Dendritic cell treated with granulocyte-macrophage colony-stimulating factor and Interleukin-4, amounts not matched to agents 40 ng/mL and 50 ng/mL, for 4 days (primary cell): Measurements from ENCODE around the gene COX20.

Experiments
- H3K27ac Mint-ChIP-seq: one replicate; pipeline ENCODE4 v1.8.0; 2022; ENCODE audit warnings: mild to moderate bottlenecking, mixed read lengths
- H3K27me3 Mint-ChIP-seq: one replicate; pipeline ENCODE4 v1.8.0; 2022; ENCODE audit warnings: mild to moderate bottlenecking, mixed read lengths
- H3K36me3 Mint-ChIP-seq: one replicate; pipeline ENCODE4 v1.8.0; 2022; ENCODE audit warnings: low read depth, mixed read lengths
- H3K4me1 Mint-ChIP-seq: one replicate; pipeline ENCODE4 v1.8.0; 2022; ENCODE audit warnings: low read depth, mixed read lengths
- H3K4me3 Mint-ChIP-seq: one replicate; pipeline ENCODE4 v1.8.0; 2022; ENCODE audit warnings: mild to moderate bottlenecking, moderate library complexity, mixed read lengths
- H3K9me3 Mint-ChIP-seq: one replicate; pipeline ENCODE4 v1.8.0; 2022; ENCODE audit warnings: mixed read lengths
- intact Hi-C: fragments of 100-400 bp; cut with micrococcal nuclease; formaldehyde crosslinking; loops from one replicate; pipeline ENCODE4 v1.15.0; 2022

Gene COX20

GRCh38 chr1:244863491-244864252 lies 28.2 kb downstream of the COX20 start:
- H3K27ac Mint-ChIP-seq, result peak overlapping the region; percentile 100
- no peaks in the 10 kb centered on the region for H3K27me3 Mint-ChIP-seq
- H3K4me1 Mint-ChIP-seq, result peaks cover 32% of the 10 kb centered on the region
- peak overlapping the region; percentile 99 for H3K4me3 Mint-ChIP-seq
- intact Hi-C loops, result loop anchor here (1.0 to 10.0 kb wide), 7 partner anchors 28 to 401 kb away; partner anchors contain the start of genes CATSPERE, COX20 and DESI2
- H3K9me3 Mint-ChIP-seq, result no peaks in the 10 kb centered on the region
- H3K36me3 Mint-ChIP-seq, result peaks cover 62% of the 10 kb centered on the region

- Mint-ChIP-seq H3K27me3 (no peaks in the 10 kb centered on the region), H3K4me3 (peak within 1 kb of the TSS; percentile 99), H3K36me3 (peaks cover 55% of the 10 kb centered on the region), H3K4me1 (peaks cover 30% of the 10 kb centered on the region), H3K27ac (peak within 1 kb of the TSS; percentile 100), H3K9me3 (no peaks in the 10 kb centered on the region)
- intact Hi-C loops, result loop anchor here (1.0 to 10.0 kb wide), 6 partner anchors 29 to 402 kb away; partner anchors contain the start of genes CATSPERE, COX20 and DESI2
Observed at GRCh38 chr1:244864253-244865027, 29.0 kb downstream of the COX20 start, which contains the start of gene HNRNPU. HNRNPU (minus strand) TSS chr1:244864543; CDS start chr1:244864307, 236 bp downstream.

GRCh38 chr1:244865028-244865371 lies 29.5 kb downstream of the COX20 start:
- intact Hi-C loops, result loop anchor here (10.0 kb wide), 1 partner anchor 50 kb away; no protein-coding TSS in a partner anchor
- H3K4me1 Mint-ChIP-seq, result peaks cover 29% of the 10 kb centered on the region
- H3K27ac Mint-ChIP-seq, result peak overlapping the region; percentile 100
- no peaks in the 10 kb centered on the region for H3K27me3 Mint-ChIP-seq
- peak overlapping the region; percentile 99 for H3K4me3 Mint-ChIP-seq
- H3K36me3 Mint-ChIP-seq, result peaks cover 49% of the 10 kb centered on the region
- no peaks in the 10 kb centered on the region for H3K9me3 Mint-ChIP-seq

- Mint-ChIP-seq H3K4me3 (no peak overlapping the region), H3K36me3 (peaks cover 41% of the 10 kb centered on the region), H3K4me1 (peaks cover 20% of the 10 kb centered on the region)
Observed at GRCh38 chr1:244865820-244866219, 30.4 kb downstream of the COX20 start.

GRCh38 chr1:244866355-244866754 lies 30.9 kb downstream of the COX20 start:
- intact Hi-C loops, result loop anchor here (10.0 kb wide), 1 partner anchor 52 kb away; no protein-coding TSS in a partner anchor
- Mint-ChIP-seq H3K4me1 (peaks cover 15% of the 10 kb centered on the region), H3K9me3 (no peaks in the 10 kb centered on the region), H3K27ac (no peak overlapping the region), H3K36me3 (peaks cover 35% of the 10 kb centered on the region), H3K27me3 (no peaks in the 10 kb centered on the region), H3K4me3 (no peak overlapping the region)

More at GRCh38 chr1:244865820-244866219, 30.4 kb downstream of the COX20 start:
- intact Hi-C loops, result loop anchor here (10.0 kb wide), 1 partner anchor 51 kb away; no protein-coding TSS in a partner anchor
- Mint-ChIP-seq H3K27me3 (no peaks in the 10 kb centered on the region), H3K9me3 (no peaks in the 10 kb centered on the region), H3K27ac (peak overlapping the region; percentile 100)

GRCh38 chr1:244868484-244869363 lies 33.3 kb downstream of the COX20 start:
- no peaks in the 10 kb centered on the region for H3K9me3 Mint-ChIP-seq
- no peaks in the 10 kb centered on the region for H3K27me3 Mint-ChIP-seq
- no peak overlapping the region for H3K27ac Mint-ChIP-seq
- H3K36me3 Mint-ChIP-seq, result peaks cover 15% of the 10 kb centered on the region
- H3K4me3 Mint-ChIP-seq, result no peak overlapping the region
- H3K4me1 Mint-ChIP-seq, result peaks cover 4% of the 10 kb centered on the region
- intact Hi-C loops, result loop anchor here (10.0 kb wide), 1 partner anchor 54 kb away; no protein-coding TSS in a partner anchor

GRCh38 chr1:244869364-244869827 lies 33.9 kb downstream of the COX20 start:
- intact Hi-C loops, result loop anchor here (10.0 kb wide), 1 partner anchor 55 kb away; no protein-coding TSS in a partner anchor
- H3K4me3 Mint-ChIP-seq, result no peak overlapping the region
- H3K27ac Mint-ChIP-seq, result no peak overlapping the region

GRCh38 chr1:244869950-244870349 lies 34.5 kb downstream of the COX20 start:
- Mint-ChIP-seq H3K9me3 (no peaks in the 10 kb centered on the region), H3K27me3 (no peaks in the 10 kb centered on the region), H3K27ac (no peak overlapping the region), H3K36me3 (peaks cover 2% of the 10 kb centered on the region), H3K4me1 (peaks cover 3% of the 10 kb centered on the region), H3K4me3 (no peak overlapping the region)
- intact Hi-C loops, result loop anchor here (10.0 kb wide), 1 partner anchor 55 kb away; no protein-coding TSS in a partner anchor

More at GRCh38 chr1:244869364-244869827, 33.9 kb downstream of the COX20 start:
- Mint-ChIP-seq H3K36me3 (peaks cover 8% of the 10 kb centered on the region), H3K9me3 (no peaks in the 10 kb centered on the region), H3K4me1 (peaks cover 4% of the 10 kb centered on the region), H3K27me3 (no peaks in the 10 kb centered on the region)

GRCh38 chr1:244874974-244875579 lies 39.6 kb downstream of the COX20 start:
- no peaks in the 10 kb centered on the region for H3K9me3 Mint-ChIP-seq
- no peak overlapping the region for H3K4me3 Mint-ChIP-seq
- H3K36me3 Mint-ChIP-seq, result no peaks in the 10 kb centered on the region
- no peaks in the 10 kb centered on the region for H3K4me1 Mint-ChIP-seq
- H3K27ac Mint-ChIP-seq, result no peak overlapping the region
- no peaks in the 10 kb centered on the region for H3K27me3 Mint-ChIP-seq
- intact Hi-C loops, result no loop called here

GRCh38 chr1:244876228-244876910 lies 40.9 kb downstream of the COX20 start:
- Mint-ChIP-seq H3K4me1 (no peaks in the 10 kb centered on the region), H3K27ac (no peak overlapping the region), H3K36me3 (no peaks in the 10 kb centered on the region), H3K9me3 (no peaks in the 10 kb centered on the region), H3K27me3 (no peaks in the 10 kb centered on the region), H3K4me3 (no peak overlapping the region)
- intact Hi-C loops, result no loop called here

- intact Hi-C loops, result no loop called here
- no peaks in the 10 kb centered on the region for H3K9me3 Mint-ChIP-seq
- no peaks in the 10 kb centered on the region for H3K27me3 Mint-ChIP-seq
Observed at GRCh38 chr1:244878681-244879080, 43.2 kb downstream of the COX20 start.

GRCh38 chr1:244881552-244882280 lies 46.3 kb downstream of the COX20 start:
- intact Hi-C loops, result no loop called here
- Mint-ChIP-seq H3K36me3 (no peaks in the 10 kb centered on the region), H3K27ac (no peak overlapping the region), H3K4me3 (no peak overlapping the region), H3K9me3 (no peaks in the 10 kb centered on the region), H3K4me1 (no peaks in the 10 kb centered on the region), H3K27me3 (no peaks in the 10 kb centered on the region)

More at GRCh38 chr1:244878681-244879080, 43.2 kb downstream of the COX20 start:
- Mint-ChIP-seq H3K36me3 (no peaks in the 10 kb centered on the region), H3K4me3 (no peak overlapping the region), H3K27ac (no peak overlapping the region), H3K4me1 (no peaks in the 10 kb centered on the region)
